Measurements from ENCODE around the gene MRM3. TPM values are rescaled to one million over a fixed set of nuclear protein-coding genes. Genes with fewer than 3 reads are reported as not detected.

MRM3 gene
- total RNA-seq, 2 donors from 2014 or later, result 13.0 to 22.5 TPM

GRCh38 chr17:836151-836550 is 54.0 kb downstream of the MRM3 start:
- no peaks in the 10 kb centered on the region for H3K27me3 ChIP-seq
- peak overlapping the region in 1 of 2 donors; percentile 7 for H3K9ac ChIP-seq (ENCODE audit: low read depth in 2 of 2, low read length in 2 of 2)
- DNase-seq, result no peak
- no peak overlapping the region for H3K4me3 ChIP-seq
- intact Hi-C loops (cut with DNase I), result no loop called here
- no peaks in the 10 kb centered on the region for H3K9me3 ChIP-seq
- TF ChIP-seq, protein P1, sequence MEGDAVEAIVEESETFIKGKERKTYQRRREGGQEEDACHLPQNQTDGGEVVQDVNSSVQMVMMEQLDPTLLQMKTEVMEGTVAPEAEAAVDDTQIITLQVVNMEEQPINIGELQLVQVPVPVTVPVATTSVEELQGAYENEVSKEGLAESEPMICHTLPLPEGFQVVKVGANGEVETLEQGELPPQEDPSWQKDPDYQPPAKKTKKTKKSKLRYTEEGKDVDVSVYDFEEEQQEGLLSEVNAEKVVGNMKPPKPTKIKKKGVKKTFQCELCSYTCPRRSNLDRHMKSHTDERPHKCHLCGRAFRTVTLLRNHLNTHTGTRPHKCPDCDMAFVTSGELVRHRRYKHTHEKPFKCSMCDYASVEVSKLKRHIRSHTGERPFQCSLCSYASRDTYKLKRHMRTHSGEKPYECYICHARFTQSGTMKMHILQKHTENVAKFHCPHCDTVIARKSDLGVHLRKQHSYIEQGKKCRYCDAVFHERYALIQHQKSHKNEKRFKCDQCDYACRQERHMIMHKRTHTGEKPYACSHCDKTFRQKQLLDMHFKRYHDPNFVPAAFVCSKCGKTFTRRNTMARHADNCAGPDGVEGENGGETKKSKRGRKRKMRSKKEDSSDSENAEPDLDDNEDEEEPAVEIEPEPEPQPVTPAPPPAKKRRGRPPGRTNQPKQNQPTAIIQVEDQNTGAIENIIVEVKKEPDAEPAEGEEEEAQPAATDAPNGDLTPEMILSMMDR (IDR thresholded peaks at IDR 0.05), result no peak
- H3K4me1 ChIP-seq, result no peaks in the 10 kb centered on the region
- H3K27ac ChIP-seq, result no peak overlapping the region
- H3K36me3 ChIP-seq, result no peaks in the 10 kb centered on the region

DNA sequence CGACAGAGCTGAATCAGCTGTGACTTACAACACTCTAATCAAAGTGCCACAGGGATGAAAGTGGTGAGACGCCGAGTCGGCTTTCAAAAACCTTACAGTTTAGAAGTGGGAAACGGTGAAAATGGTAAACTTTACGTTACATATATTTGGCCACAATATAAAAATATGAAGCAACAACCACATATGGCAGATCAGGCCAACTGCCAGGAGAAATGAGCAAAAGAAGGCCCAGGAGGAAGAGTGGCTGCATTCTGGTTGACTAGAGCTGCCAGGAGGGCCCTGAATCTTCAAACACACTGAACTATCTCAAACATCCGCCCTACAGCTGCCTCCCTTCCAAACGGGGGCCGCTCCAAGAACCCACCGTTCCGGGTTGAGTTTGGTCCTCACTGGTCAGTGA is 56.3 kb downstream of the MRM3 start:
- DNase-seq, result no peak
- no peaks in the 10 kb centered on the region for H3K4me1 ChIP-seq
- H3K9me3 ChIP-seq, result no peaks in the 10 kb centered on the region
- no peak overlapping the region for H3K4me3 ChIP-seq
- H3K9ac ChIP-seq (ENCODE audit: low read depth in 2 of 2, low read length in 2 of 2), result no peak overlapping the region
- intact Hi-C loops (cut with DNase I), result no loop called here
- TF ChIP-seq, protein P1 (IDR thresholded peaks at IDR 0.05), result no peak
- H3K27ac ChIP-seq, result no peak overlapping the region
- no peaks in the 10 kb centered on the region for H3K36me3 ChIP-seq
- H3K27me3 ChIP-seq, result no peaks in the 10 kb centered on the region

GRCh38 chr17:841313-841712 is 59.2 kb downstream of the MRM3 start:
- Histone ChIP-seq H3K4me1 (no peaks in the 10 kb centered on the region), H3K9me3 (no peaks in the 10 kb centered on the region), H3K27ac (no peak overlapping the region), H3K4me3 (no peak overlapping the region), H3K9ac (ENCODE audit: low read depth in 2 of 2, low read length in 2 of 2) (no peak overlapping the region), H3K27me3 (no peaks in the 10 kb centered on the region), H3K36me3 (no peaks in the 10 kb centered on the region)
- TF ChIP-seq, protein P1 (IDR thresholded peaks at IDR 0.05), result no peak
- no peak for DNase-seq
- intact Hi-C loops (cut with DNase I), result no loop called here

Other genes with a start within 250 kb of the MRM3 start
- 10 to 100 TPM; 74.9 to 77.5 TPM for gene VPS53, start 67.5 kb upstream of the MRM3 start, total RNA-seq
- gene TLCD3A, start 49.8 kb upstream of the MRM3 start, total RNA-seq, result 10 to 100 TPM; 27.0 to 28.8 TPM
- gene GEMIN4, start 30.1 kb upstream of the MRM3 start, total RNA-seq, result 10 to 100 TPM; 12.9 to 31.9 TPM
- gene GLOD4, start 73 bp upstream of the MRM3 start, total RNA-seq, result 100 to 1,000 TPM in 1 of 2 donors, 10 to 100 TPM in 1; 89.3 to 103 TPM
- 10 to 100 TPM in 1 of 2 donors, 1 to 10 TPM in 1; 2.6 to 16.3 TPM for gene NXN, start 197.4 kb downstream of the MRM3 start, total RNA-seq
- gene TIMM22, start 214.8 kb downstream of the MRM3 start, total RNA-seq, result 10 to 100 TPM in 1 of 2 donors, 1 to 10 TPM in 1; 8.3 to 12.8 TPM

All from colonic mucosa (tissue), 4 donors.